Neural progenitor cell (in vitro differentiated cells): Measurements from ENCODE around the gene NEK4.

ENCODE experiments used
- EZH2 ChIP-seq: fragments of 200-600 bp; sonication (generic); IDR thresholded peaks from 2 replicates; pipeline ENCODE4 v1.6.1; 2017; ENCODE audit warnings: antibody characterized with exemption, mild to moderate bottlenecking, moderate library complexity
- EZH2phosphoT487 ChIP-seq: fragments of 200-600 bp; sonication (generic); IDR thresholded peaks from 2 replicates; pipeline ENCODE4 v1.6.1; 2017; ENCODE audit warnings: antibody characterized with exemption
- TF ChIP-seq, protein P1 (sequence below): fragments of 200-600 bp; sonication (generic); IDR thresholded peaks from 2 replicates; pipeline ENCODE4 v1.5.1; 2017; ENCODE audit warnings: antibody characterized with exemption, mild to moderate bottlenecking

- TF ChIP-seq EZH2 (no peak), EZH2phosphoT487 (no peak)
- TF ChIP-seq, protein P1, sequence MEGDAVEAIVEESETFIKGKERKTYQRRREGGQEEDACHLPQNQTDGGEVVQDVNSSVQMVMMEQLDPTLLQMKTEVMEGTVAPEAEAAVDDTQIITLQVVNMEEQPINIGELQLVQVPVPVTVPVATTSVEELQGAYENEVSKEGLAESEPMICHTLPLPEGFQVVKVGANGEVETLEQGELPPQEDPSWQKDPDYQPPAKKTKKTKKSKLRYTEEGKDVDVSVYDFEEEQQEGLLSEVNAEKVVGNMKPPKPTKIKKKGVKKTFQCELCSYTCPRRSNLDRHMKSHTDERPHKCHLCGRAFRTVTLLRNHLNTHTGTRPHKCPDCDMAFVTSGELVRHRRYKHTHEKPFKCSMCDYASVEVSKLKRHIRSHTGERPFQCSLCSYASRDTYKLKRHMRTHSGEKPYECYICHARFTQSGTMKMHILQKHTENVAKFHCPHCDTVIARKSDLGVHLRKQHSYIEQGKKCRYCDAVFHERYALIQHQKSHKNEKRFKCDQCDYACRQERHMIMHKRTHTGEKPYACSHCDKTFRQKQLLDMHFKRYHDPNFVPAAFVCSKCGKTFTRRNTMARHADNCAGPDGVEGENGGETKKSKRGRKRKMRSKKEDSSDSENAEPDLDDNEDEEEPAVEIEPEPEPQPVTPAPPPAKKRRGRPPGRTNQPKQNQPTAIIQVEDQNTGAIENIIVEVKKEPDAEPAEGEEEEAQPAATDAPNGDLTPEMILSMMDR, result no peak
These were observed 88.7 kb downstream of the NEK4 start for GRCh38 chr3:52682016-52682415.
